NCI-H510A treated with DMSO at 0.1 percent for 48 hours (cell line): ENCODE data around the gene PTPRJ.
"Not testable (repeated sequence)": the region's sequence is repeated elsewhere in the genome, so short reads cannot be mapped to it uniquely, and the experiment has no call there.

Experiments used
- DNase-seq: peaks from one replicate; lab custom pipeline; 2025; lab: John Stamatoyannopoulos, UW

Gene PTPRJ

DNA sequence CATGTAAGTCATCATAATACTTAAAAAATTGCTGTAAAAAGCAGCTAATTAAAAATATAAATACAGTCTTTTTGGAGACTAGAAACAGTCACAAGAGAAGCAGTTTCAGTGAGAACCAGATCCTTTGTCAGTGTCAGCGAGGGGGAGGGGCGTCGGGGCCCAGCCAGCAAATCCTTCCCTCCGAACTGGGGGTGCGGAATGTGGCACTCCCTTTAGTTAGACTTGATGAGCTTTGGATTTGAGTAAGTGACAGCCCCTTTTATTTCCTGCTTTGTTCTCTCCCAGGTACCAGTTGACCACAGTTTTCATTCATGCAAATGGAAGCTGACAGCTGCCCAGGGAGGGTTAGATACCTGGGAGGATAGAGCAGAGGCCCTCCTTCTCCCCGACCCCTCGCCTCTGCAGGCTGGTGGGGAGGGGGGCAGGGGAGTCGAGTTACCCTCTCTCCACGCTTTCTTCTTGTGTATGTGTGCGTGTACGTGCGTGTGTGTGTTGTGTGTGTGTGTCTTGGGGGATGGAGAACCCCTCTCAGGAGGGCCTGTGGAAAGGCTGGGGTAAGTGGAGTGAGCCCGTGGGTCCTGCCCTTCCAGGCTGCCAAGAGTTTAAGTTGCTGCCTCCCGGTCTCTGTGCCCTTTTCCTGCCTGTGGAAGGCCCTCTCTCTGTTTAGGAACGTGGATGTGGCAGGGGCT, 38.3 kb downstream of the PTPRJ start:
- peak; percentile 73 for DNase-seq

DNA sequence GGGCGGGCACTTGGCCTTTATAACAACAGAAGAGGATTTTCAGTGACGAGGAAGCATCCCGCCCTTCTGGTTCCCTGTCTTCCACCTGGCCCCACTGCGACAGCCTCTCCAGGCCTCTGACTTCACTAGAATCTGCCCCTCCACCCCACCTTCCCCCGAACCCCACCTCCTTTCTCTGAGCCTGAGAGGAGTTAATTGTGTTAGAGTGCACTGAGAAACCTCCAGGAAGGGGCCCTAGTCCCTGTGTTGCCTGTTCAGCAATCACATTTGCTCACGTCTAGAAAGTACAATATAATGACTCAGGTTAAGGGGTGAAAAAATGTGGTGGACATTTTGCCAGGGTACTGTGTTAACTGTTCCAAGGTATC, 38.8 kb downstream of the PTPRJ start:
- DNase-seq, result peak; percentile 73

DNA sequence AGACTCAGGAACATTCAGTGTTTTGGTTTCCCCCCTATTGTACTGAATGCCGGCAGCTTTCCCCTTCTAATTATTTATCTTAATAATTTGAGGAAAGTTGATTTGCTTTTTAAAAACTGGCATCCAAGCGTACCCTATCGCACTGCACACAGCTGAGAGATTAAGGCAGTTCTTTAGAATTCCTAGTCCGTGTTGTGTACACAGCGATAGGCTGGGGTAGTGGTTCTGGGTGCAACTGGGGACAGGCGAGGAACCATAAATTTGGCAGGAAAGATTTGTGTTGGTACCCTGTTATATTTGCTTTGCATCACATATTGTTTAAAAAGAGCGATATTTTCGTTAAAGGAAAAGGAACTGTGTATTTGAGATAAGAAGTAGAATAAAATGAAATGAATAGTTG, 39.2 kb downstream of the PTPRJ start:
- no peak for DNase-seq

DNA sequence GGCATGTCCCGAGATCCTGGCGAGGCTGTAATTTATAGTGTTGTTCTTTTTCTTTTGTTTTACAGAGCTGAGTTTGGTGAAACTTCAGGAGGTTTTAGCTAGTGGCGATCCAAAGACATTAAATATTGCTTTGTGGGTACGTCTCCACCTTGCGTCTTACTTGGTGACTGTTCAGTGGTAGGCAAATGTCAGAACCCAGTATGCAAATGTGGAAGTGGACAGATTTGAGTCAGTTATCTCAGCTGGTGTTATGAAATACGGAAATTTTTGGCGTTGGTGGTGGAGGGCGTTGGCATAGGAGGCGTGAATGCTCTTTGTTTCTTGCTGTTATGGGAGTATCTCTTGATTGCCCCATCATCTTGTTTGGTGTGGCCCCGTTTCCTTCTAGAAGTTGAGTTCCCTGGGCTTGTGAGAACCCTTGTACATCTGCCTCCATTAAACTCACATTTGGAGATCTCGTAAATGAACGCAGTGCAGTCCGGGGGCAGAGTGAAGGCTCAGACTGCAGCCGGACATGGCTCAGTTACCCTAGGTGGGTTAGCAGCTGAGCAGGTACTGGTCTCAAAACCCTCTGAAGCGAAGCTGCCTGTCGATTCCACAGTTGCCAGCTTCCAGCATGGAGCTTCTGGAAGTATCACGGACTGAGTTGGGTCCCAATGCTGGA, 39.9 kb downstream of the PTPRJ start:
- no peak for DNase-seq

DNA sequence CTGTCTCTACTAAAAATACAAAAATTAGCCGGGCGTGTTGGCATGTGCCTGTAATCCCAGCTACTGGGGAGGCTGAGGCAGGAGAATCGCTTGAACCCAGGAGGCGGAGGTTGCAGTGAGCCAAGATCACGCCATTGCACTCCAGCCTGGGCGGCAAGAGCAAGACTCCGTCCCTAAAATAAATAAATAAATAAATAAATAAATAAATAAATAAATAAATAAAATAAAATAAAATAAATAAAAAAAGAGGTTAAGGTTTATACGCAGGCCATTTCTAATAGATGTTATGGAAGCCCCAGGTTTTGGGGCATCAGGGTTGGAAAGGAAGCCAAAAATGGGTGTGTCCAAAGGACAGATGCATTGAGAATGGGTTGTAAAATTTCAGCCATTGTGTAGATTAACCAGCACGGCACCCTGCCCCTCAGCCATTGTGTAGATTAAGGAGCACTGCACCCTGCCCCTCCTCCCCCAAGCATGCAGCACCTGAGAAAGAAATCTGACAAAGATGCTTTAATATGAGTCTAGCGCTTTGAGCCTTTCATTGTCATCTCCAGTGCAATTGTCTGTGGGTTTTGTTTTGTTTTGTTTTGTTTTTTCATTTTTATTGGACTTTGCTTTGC, 41.0 kb downstream of the PTPRJ start:
- DNase-seq, result not testable (repeated sequence)

DNA sequence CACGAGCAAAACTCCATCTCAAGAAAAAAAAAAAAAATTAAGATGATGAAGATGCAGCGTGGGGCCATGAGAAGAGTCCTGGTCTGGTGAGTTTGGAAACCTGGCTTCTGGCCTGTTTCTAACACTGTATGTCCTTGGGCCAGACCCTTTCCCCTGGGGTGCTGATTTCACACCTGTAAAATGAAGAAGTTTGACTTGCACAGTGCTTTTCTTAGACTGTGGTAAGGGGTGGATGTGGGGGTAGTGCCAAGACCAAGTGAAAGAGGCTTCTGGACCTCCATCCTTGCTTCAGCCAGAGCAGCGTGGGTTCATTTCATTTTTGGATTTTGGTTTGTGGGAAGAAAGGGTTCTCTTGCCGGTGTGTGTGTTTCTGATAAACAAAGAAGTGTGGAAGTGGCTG, 42.1 kb downstream of the PTPRJ start:
- DNase-seq, result no peak

DNA sequence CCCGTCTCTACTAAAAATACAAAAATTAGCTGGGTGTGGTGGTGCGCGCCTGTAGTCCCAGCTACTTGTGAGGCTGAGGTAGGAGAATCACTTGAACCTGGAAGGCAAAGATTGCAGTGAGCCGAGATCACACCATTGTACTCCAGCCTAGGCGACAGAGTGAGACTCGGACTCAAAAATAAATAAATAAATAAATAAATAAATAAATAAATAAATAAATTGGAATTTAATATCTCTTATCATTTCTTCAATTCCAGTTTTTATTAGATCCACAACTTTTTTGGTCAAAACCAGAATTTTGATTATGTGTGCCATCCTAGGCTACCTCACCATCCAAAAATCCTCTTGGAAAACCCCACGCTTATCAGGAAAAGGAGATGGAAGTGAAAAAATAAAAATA, 43.2 kb downstream of the PTPRJ start:
- not testable (repeated sequence) for DNase-seq

DNA sequence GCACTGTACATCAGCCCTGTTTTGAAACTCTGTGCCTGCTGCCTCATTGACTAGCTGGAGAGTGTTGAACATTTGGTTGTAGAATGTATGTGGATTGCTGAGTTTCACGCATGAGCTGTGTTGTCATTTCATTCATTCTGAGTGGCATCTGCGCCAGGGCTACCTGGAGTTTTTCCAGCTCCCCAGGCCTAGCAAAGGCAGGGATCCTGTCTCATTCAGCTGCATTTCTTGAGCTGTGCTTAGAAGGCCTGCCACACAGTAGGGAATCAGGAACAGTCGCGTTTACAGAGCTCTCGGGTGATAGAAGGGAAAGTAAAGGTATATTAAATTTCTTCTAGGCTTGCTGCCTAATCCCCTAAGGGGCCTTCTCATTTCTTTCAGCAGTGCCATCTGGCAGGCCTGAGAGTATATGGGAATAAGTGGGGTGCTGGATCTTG, 44.3 kb downstream of the PTPRJ start:
- no peak for DNase-seq

DNA sequence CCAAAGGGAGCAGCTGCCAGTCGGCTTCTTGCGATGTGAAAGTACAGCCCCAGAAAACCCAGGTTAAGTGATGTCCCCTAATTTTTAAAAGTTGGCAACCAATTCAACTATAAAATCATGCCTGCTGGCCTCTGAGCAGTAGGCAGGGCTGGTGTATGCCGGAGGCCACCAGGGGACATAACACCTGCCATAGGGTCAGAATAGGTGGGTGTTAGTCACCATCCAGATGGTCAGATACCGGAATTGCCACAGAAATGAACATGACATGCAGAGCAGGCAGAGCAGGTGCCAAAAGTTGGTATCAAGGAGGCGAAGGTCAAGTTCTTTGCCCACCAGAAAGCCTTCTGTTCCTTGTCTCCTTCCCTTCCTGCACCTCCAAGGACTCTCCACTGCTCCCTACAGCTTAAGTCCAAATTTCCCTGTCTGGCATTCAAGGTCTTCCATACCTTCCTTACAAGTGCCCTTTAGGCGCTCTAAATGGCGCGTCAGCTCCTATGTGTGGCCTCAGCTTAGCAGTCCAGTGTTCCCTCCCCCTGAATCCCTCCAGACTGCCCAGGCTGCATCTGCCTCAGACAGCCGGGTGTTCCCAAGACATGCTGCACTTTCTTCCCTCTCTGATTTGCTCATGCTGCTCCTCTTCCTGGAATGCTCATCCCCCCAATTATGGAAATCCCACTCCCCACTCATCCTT, 45.1 kb downstream of the PTPRJ start:
- DNase-seq, result no peak

DNA sequence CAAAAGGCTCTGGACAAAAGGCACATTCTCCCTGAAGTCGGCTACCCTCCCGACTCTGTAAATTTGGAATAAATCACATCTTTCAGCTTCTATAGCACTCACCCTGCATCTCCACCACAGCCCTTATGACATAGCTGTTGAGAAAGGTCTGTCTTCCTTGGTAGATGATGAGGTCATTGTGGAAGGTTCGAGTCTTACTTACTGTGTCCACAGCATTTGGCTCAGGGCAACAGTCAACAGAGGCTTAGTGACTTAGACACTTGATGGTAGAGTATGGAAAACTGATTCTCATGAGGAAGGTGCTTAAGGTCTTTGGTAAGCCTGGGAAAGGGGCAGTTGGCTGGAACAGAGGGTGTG, 45.6 kb downstream of the PTPRJ start:
- DNase-seq, result no peak

DNA sequence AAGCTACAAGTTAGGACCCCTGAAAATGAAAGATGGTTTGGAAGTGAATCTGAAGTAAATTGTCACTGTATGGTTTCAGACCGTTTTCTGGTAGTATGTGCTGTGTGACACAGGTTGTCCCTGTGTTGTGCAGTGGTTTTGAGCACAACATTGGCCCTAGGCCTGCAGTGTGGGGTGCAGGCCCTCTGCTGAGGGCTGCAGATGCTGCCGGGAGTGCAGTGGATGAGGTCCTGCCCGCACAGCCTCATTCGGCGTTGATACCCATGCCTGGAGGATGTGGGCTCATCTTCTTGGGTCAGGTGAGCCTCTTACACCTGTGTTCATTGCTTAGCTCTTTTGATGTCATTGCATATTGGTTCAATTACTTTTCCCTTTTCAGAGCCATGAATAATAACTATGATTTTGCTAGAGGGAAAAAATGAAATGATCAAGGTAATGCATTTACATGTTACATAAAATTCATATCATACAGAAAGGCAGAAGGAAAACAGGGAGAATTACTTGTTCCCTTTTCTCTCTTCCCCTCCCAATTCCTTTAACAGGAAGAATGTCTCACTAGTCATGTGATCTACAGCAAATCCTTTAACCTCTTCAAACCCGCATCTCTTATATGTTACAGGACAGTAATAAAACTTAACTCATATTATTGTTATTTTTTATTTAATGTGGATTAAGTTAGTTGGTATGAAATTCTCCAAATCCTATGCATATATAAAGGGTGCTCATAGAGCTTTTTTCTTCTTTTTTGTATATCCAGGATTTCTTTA, 48.7 kb downstream of the PTPRJ start:
- no peak for DNase-seq

DNA sequence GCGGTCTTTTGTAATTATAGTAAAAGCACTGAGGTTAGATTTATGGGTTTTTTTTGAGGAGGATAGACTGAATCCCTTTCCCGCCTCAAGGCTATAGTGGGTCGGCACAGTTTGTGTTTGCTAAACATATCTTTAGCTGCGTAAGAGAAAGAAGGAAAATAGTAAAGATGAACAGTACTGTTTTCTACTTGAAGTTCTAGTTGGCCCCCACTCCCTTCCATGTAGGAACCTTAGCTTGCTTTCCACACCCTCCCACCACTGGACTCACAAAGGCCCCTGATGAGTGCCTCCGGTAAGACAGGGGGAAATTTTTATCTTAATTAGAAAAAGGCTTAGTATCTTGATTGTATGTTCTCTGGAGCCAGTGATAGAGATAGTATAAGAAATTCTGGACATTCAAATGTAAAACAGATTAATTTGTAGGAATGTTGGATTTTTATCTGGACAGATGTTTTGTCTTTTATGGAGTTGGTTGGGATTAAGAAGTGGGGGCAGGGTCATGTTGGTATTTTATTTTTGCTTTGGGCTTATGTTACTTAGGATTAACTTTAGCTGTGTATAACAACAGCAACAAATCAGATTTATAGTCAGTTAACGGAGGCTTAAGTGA, 49.4 kb downstream of the PTPRJ start:
- no peak for DNase-seq

DNA sequence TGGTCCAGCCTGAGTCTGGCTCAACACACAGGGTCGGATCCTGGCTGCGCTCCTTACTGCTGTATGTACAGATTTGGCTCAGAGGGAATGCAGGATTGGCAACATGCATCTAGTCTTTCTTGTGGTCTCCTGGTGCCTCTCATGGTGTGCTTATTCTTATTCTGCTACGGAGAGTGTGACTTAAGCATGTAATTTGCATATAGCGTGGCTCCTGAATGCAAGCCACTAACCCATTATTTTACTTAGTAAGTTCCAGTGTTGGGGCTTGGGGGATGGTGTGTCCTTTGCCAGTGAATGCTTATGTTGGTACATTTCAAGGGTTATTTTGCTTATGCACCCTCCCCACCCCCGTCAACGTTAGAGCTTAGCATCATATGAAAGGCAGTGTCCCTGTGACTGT, 51.2 kb downstream of the PTPRJ start:
- no peak for DNase-seq

DNA sequence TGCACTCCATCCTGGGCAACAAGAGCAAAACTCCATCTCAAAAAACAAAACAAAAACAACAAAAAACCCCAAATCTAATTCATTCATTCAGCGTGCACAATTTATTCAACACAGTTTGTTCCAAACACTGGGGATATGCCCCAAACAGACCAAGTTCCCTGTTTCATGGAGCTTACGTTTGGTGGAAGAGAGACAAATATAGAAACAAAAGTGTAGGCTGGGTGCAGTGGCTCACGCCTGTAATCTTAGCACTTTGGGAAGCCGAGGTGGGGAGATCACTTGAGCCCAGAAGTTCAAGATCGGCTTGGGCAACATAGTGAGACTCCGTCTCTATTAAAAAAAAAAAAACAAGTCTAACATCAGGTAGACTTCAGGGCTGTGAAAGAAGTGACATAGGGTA, 52.4 kb downstream of the PTPRJ start:
- no peak for DNase-seq

DNA sequence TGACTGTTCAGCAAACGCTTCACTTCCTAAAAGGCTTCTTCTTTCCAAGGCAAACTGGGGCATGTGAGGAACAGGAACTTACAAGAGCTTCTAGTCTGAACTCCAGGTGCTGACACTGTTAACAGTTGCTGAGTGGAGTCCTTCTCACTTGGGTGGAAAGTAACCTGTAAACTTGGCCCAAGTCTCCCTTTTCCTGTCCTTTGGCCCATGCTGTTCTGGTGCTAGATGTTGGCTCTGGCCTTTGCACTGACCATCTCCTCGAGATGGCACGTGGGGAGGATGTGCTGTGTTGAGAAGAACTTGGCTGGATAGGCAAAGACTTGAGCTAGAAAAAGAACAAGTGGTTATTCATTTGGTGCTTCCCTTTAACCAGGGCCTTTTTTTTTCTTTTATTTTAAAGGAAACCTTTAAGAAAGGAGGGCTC, 53.6 kb downstream of the PTPRJ start:
- no peak for DNase-seq

DNA sequence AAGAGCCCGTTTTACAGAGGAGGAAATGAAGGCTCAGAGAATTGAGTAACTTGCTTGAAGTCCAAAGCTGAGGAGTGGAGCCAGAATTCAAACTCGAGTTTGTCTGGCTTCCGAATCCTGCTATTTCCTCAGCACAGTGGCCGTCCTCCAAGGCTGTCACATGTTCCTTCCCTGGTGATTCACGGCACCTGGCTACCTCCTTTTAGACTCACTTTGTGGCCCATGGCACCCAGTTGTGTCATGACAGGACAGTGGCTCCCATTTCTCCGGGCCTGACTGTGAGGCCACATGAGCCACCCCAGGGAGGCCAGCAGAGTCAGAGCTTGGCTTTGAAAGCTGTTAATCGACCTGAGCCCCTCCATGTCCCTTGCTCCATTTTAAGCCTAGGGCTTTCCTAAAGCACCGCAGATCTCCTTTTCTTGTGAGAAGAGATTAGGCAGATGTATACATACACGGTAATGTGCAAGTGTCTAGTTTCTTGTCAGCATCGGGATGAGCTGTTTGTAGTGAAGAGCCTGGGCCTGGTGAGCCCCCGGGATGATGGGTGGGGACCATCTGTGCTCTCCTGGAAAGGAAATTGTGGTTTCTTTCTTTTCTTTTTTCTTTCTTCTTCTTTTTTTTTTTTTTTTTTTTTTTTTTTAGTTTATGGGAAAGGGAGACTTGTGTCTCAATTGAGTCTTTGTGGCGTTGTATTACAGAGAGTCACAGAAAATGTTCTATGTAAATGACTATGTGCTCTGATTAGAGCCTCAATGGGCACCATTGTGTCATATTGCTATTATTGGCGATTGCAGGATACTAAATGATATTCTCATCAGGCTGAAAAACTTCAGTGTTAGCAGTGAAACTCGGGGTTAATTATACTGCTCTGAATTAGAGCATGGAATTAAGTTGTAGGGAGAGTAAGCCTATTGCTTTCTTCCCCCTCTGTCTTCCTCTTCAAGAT, 54.8 kb downstream of the PTPRJ start:
- DNase-seq, result no peak

DNA sequence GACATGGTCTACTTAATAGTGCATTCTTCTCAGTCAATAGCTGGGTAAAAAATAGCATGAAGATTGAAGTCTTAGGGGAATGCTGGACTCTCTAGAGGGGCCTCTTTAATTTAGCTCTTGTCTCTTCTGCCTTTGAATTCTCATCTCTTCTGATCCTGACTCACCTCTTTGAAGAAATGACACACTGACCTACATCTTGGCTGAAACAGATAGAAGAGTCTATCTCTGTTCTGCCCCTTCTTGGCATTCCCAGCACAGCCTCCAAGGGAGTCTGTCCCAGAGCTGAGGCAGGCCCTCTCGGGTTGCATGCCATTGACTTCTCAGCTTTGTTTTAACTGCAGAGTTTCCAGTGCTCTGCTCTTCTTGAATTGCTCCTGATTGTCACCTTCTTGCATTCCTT, 55.7 kb downstream of the PTPRJ start:
- DNase-seq, result no peak

DNA sequence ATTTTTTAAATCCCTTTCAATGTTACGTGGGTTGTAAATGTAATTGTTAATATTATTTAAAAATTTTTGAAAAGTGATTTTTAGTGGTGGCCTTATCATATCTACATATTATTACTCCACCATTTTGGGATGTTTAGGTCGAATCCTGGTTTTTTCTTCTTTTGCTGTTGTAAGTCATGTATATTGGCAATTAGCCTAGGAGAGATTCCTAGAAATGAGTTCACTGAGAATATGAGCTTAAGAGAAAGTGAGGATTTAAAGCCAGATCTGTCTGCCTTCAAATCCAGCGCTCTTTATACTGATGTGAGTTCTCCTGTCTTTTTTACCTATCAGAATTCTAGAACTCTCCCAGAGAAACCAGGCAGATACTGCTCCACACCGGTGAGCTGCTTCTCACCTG, 56.1 kb downstream of the PTPRJ start:
- DNase-seq, result no peak

DNA sequence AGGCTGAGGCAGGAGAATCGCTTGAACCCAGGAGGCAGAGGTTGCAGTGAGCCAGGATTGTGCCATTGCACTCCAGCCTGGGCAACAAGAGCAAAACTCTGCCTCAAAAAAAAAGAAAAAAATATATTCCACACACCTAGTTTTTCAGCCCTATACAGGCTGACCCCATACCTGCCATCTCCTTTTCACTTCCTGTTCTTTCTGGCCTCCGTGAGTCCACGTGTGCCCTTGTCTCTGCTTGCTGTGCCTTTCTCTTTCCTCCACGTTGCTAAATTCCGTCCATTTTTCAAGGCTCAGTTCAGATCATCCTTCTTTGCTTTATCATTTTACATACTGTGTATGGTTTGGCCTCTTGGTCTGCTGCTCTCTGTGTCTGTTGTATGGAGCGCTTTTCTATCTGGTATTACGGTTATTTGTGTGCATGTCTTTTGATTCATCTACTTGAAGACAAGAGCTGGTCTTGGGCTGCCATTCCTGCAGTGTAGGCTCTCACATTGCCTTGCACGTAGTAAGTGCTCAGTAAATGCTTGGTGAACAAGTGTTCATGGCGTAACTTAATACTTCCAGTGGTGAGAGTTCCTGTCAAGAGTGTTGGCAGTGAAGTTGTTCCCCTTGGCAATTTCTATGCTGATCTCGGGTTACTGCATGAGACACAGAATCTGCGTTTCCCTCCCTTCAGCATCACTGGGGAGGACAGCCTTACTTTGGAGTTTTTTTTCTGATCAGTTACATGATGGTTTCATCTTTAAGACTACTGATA, 57.5 kb downstream of the PTPRJ start:
- DNase-seq, result no peak
